Natural killer cell (primary cell): ENCODE results near the gene PSMD9. TPM values are rescaled to one million over a fixed set of nuclear protein-coding genes. Genes with fewer than 3 reads are reported as not detected.

ENCODE experiments used
- ATAC-seq, 3 donors: fragments of 150-1000 bp in 2 of 3; fragments of 200-7000 bp in 1 of 3; cut with Tn5 transposase; 1 replicate in 1 of 3; 2 replicates in 2 of 3; pipeline ENCODE4 v1.10.0; 2021; ENCODE audit warnings: mild to moderate bottlenecking in 2 of 3, moderate library complexity in 2 of 3
- DNase-seq, 2 donors: peaks; one replicate each; pipeline versions ENCODE4 v3.0.0 to v3.0.0-alpha.2; 2013 to 2021; ENCODE audit warnings: mixed read lengths in 1 of 2
- H3K27ac ChIP-seq: one replicate; pipeline ENCODE4 v1.5.1; 2013; ENCODE audit warnings: mild to moderate bottlenecking, low read length
- H3K27me3 ChIP-seq: one replicate; pipeline ENCODE4 v1.6.1; 2013; ENCODE audit warnings: low read length; ENCODE audit not compliant: control insufficient read depth, insufficient read depth
- H3K36me3 ChIP-seq: one replicate; pipeline ENCODE4 v1.6.1; 2013; ENCODE audit warnings: low read length; ENCODE audit not compliant: control insufficient read depth, insufficient read depth
- H3K4me1 ChIP-seq: one replicate; pipeline ENCODE4 v1.6.1; 2013; ENCODE audit warnings: low read length; ENCODE audit not compliant: control insufficient read depth, insufficient read depth
- H3K4me3 ChIP-seq: one replicate; pipeline ENCODE4 v1.5.1; 2013; ENCODE audit warnings: low read length
- H3K9me3 ChIP-seq: one replicate; pipeline ENCODE4 v1.6.1; 2013; ENCODE audit warnings: low read length; ENCODE audit not compliant: control insufficient read depth, insufficient read depth
- H3K27ac Mint-ChIP-seq, 2 donors: one replicate each; pipeline ENCODE4 v1.8.0; 2022; ENCODE audit warnings: mild to moderate bottlenecking in 2 of 2, mixed read lengths in 2 of 2, moderate library complexity in 1 of 2
- H3K27me3 Mint-ChIP-seq, 2 donors: one replicate each; pipeline ENCODE4 v1.8.0; 2022; ENCODE audit warnings: low read depth in 2 of 2, mixed read lengths in 2 of 2
- H3K36me3 Mint-ChIP-seq: one replicate; pipeline ENCODE4 v1.8.0; 2022; ENCODE audit warnings: mixed read lengths
- H3K4me1 Mint-ChIP-seq, 2 donors: one replicate each; pipeline ENCODE4 v1.8.0; 2022; ENCODE audit warnings: mixed read lengths in 2 of 2
- H3K4me3 Mint-ChIP-seq: one replicate; pipeline ENCODE4 v1.8.0; 2022; ENCODE audit warnings: mild to moderate bottlenecking, moderate library complexity, mixed read lengths
- H3K9me3 Mint-ChIP-seq, 2 donors: one replicate each; pipeline ENCODE4 v1.8.0; 2022; ENCODE audit warnings: mixed read lengths in 2 of 2
- CTCF ChIP-seq: fragments of 200-600 bp; IDR thresholded peaks from one replicate; pipeline ENCODE4 v1.8.0; 2022; ENCODE audit warnings: antibody characterized with exemption
- WGBS: methylation state at CpG from one replicate; pipeline ENCODE4 v1.1.7; 2013; ENCODE audit warnings: missing lambda C conversion rate; ENCODE audit not compliant: insufficient coverage; 5-methylcytosine and 5-hydroxymethylcytosine counted together
- intact Hi-C: fragments of 100-400 bp; cut with micrococcal nuclease; formaldehyde crosslinking; loops from one replicate; pipeline ENCODE4 v1.14.2; 2022
- total RNA-seq, 4 donors: library from RNA; stranded (reverse); fragments of 120-200 nt in 1 of 4; gene quantifications; one replicate each; pipeline versions ENCODE4 v1.2.3 to v1.2.4, GENCODE V29; 2013 to 2022

PSMD9 gene
- total RNA-seq, 3 donors from 2014 or later (not counting 1 experiment from before 2014, with no cell fraction given): 32.0 to 47.6 (median 47.2) TPM

DNA sequence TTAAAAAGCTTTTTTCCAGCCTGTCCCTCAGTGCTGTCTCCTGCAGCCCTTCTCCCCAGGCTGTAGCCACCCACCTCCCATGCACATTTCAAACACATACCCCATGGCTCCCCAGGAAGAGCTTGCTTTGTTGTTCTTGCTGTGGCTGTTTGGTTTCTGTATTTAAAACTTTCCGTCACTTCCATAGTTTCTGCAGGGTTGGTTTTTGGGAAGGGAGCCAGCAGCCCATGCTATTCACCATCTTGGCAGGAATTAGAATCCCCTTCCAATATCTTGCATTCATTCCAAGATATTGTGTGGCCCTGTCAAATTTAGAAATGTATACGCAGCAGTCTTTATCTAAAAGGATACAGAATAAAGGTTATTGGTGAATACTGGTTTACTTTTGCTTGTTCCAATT is 59.4 kb downstream of the PSMD9 start:
- no peaks in the 10 kb centered on the region for H3K36me3 ChIP-seq
- H3K27ac ChIP-seq: no peak overlapping the region
- H3K9me3 Mint-ChIP-seq: no peaks in the 10 kb centered on the region
- H3K4me1 Mint-ChIP-seq: no peaks in the 10 kb centered on the region
- 86% methylated on average over 1 of the region's 2 CpGs for WGBS
- no peaks in the 10 kb centered on the region for H3K4me1 ChIP-seq
- H3K27me3 ChIP-seq: no peaks in the 10 kb centered on the region
- H3K4me3 ChIP-seq: no peak overlapping the region
- no peaks in the 10 kb centered on the region for H3K9me3 ChIP-seq
- H3K36me3 Mint-ChIP-seq: no peaks in the 10 kb centered on the region
- DNase-seq (no peak), ATAC-seq (no peak)
- no peak for TF ChIP-seq CTCF
- intact Hi-C loops: no loop called here
- H3K4me3 Mint-ChIP-seq: no peak overlapping the region
- H3K27ac Mint-ChIP-seq: no peak overlapping the region
- H3K27me3 Mint-ChIP-seq: no peaks in the 10 kb centered on the region

DNA sequence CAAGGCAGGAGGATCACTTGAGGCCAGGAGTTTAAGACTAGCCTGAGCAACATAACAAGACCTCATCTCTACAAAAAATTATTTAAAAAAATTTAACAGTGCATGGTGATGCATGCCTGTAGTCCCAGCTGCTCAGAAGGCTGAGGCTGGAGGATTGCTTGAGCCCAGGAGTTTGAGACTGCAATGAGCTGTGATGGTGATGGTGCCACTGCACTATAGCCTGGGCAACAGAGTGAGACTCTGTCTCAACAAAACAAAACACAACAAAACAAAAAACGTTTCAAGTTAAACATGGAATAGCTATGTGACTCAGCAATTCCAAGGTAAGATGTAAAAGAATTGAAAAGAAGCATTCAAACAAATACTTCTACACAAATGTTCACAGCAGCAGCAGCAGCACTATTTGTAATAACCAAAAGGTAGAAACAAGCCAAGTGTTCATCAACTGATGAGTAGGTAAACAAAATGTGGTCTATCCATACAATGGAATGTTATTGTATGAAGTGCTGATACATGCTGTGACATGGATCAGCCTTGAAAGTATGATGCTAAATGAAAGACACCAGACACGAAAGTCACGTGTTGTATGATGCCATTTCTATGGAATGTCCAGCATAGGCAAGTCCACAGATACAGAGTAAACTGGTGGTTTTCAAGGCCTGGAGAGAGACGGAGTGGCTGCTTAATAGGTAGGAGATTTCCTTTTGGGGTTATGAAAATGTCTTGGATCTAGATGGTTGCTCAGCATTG is 61.2 kb downstream of the PSMD9 start:
- Mint-ChIP-seq H3K27ac (no peak overlapping the region), H3K27me3 (no peaks in the 10 kb centered on the region), H3K36me3 (no peaks in the 10 kb centered on the region), H3K4me1 (no peaks in the 10 kb centered on the region), H3K9me3 (no peaks in the 10 kb centered on the region), H3K4me3 (no peak overlapping the region)
- 91% methylated on average over 3 of the region's 4 CpGs for WGBS
- no peak for TF ChIP-seq CTCF
- Histone ChIP-seq H3K4me3 (no peak overlapping the region), H3K27me3 (no peaks in the 10 kb centered on the region), H3K27ac (no peak overlapping the region), H3K36me3 (no peaks in the 10 kb centered on the region), H3K4me1 (no peaks in the 10 kb centered on the region), H3K9me3 (no peaks in the 10 kb centered on the region)
- ATAC-seq (no peak), DNase-seq (no peak)
- intact Hi-C loops: no loop called here

- Histone ChIP-seq H3K4me3 (no peak overlapping the region), H3K27ac (no peak overlapping the region), H3K9me3 (no peaks in the 10 kb centered on the region), H3K4me1 (no peaks in the 10 kb centered on the region), H3K27me3 (no peaks in the 10 kb centered on the region), H3K36me3 (no peaks in the 10 kb centered on the region)
- Mint-ChIP-seq H3K9me3 (no peaks in the 10 kb centered on the region), H3K36me3 (no peaks in the 10 kb centered on the region), H3K27ac (no peak overlapping the region), H3K27me3 (no peaks in the 10 kb centered on the region), H3K4me1 (no peaks in the 10 kb centered on the region), H3K4me3 (no peak overlapping the region)
- DNase-seq (no peak), ATAC-seq (no peak)
- TF ChIP-seq CTCF: no peak
- WGBS: 90% methylated on average over 4 of the region's 4 CpGs
- intact Hi-C loops: no loop called here
Measured at GRCh38 chr12:121953117-121953692, 64.6 kb downstream of the PSMD9 start.
